Effector CD8-positive, alpha-beta T cell (primary cell): ENCODE data around the gene LCE2C.

Experiments used
- DNase-seq: peaks from one replicate; lab custom pipeline; 2025; lab: John Stamatoyannopoulos, UW

LCE2C gene

GRCh38 chr1:152725261-152725660 lies 50.2 kb downstream of the LCE2C start:
- DNase-seq, result no peak
